Neural cell (in vitro differentiated cells): Measurements from ENCODE around the gene KLHL36. TPM values are rescaled to one million over a fixed set of nuclear protein-coding genes. Genes with fewer than 3 reads are reported as not detected.
"Not testable (repeated sequence)": the region's sequence is repeated elsewhere in the genome, so short reads cannot be mapped to it uniquely, and the experiment has no call there.

Source experiments
- H2AFZ ChIP-seq: fragments of 200-600, 300-800 bp; sonication (generic), shearing (Covaris generic); 2 replicates; pipeline ENCODE4 v1.6.0; 2014; ENCODE audit warnings: low read depth, mild to moderate bottlenecking, antibody characterized with exemption, low read length, moderate library complexity
- H3F3A ChIP-seq: fragments of 200-600 bp; shearing (Covaris generic); 2 replicates; pipeline ENCODE4 v1.6.1; 2016; ENCODE audit warnings: mild to moderate bottlenecking, moderate library complexity, mixed read lengths, antibody characterized with exemption, low read length; ENCODE audit not compliant: insufficient read depth, poor library complexity, severe bottlenecking
- H3K27ac ChIP-seq: fragments of 200-600, 300-800 bp; sonication (generic), shearing (Covaris generic); 2 replicates; pipeline ENCODE4 v1.5.1; 2014; ENCODE audit warnings: mild to moderate bottlenecking, low read length, moderate library complexity
- H3K27me3 ChIP-seq: fragments of 300-800, 200-600 bp; sonication (generic), shearing (Covaris generic); 2 replicates; pipeline ENCODE4 v1.6.0; 2014; ENCODE audit warnings: mild to moderate bottlenecking, low read depth, low read length, moderate library complexity; ENCODE audit not compliant: insufficient read depth
- H3K36me3 ChIP-seq: fragments of 300-800, 200-600 bp; sonication (generic), shearing (Covaris generic); 2 replicates; pipeline ENCODE4 v1.5.1; 2014; ENCODE audit warnings: mild to moderate bottlenecking, antibody characterized with exemption, low read length, moderate library complexity; ENCODE audit not compliant: insufficient read depth
- H3K4me2 ChIP-seq: fragments of 300-800, 200-600 bp; sonication (generic), shearing (Covaris generic); 2 replicates; pipeline ENCODE4 v1.6.0; 2014; ENCODE audit warnings: mild to moderate bottlenecking, low read length
- H3K4me3 ChIP-seq: fragments of 300-800, 200-600 bp; sonication (generic), shearing (Covaris generic); 2 replicates; pipeline ENCODE4 v1.5.1; 2014; ENCODE audit warnings: mild to moderate bottlenecking, low read length, moderate library complexity
- H3K79me2 ChIP-seq: fragments of 200-600 bp; shearing (Covaris generic); replicated peaks from 2 replicates; pipeline ENCODE4 v1.6.0; 2014; ENCODE audit warnings: mild to moderate bottlenecking, low read length, moderate library complexity; ENCODE audit not compliant: insufficient read depth
- H3K9ac ChIP-seq: fragments of 300-800, 200-600 bp; sonication (generic), shearing (Covaris generic); 2 replicates; pipeline ENCODE4 v1.6.1; 2016; ENCODE audit warnings: mild to moderate bottlenecking, low read length, mixed read lengths
- H3K9me2 ChIP-seq: fragments of 200-600 bp; shearing (Covaris generic); 2 replicates; pipeline ENCODE4 v1.6.1; 2016; ENCODE audit warnings: mild to moderate bottlenecking, low read length, mixed read lengths; ENCODE audit not compliant: insufficient read depth
- H3K9me3 ChIP-seq: fragments of 200-600, 300-800 bp; sonication (generic), shearing (Covaris generic); 2 replicates; pipeline ENCODE4 v1.6.1; 2016; ENCODE audit warnings: mild to moderate bottlenecking, mixed run types, low read length, moderate library complexity, mixed read lengths
- H4K20me1 ChIP-seq: fragments of 200-600 bp; shearing (Covaris generic); 2 replicates; pipeline ENCODE4 v1.6.1; 2016; ENCODE audit warnings: mild to moderate bottlenecking, mixed run types; ENCODE audit not compliant: insufficient read depth
- CTCF ChIP-seq: fragments of 450-650 bp; IDR thresholded peaks from 2 replicates; pipeline ENCODE4 v1.5.1; 2014; ENCODE audit warnings: antibody characterized with exemption, mild to moderate bottlenecking, moderate library complexity; ENCODE audit not compliant: poor library complexity, severe bottlenecking
- EP300 ChIP-seq: fragments of 450-650 bp; conservative IDR thresholded peaks from 2 replicates; pipeline ENCODE4 v1.6.1; 2014; ENCODE audit warnings: antibody characterized with exemption, mild to moderate bottlenecking, moderate library complexity; ENCODE audit not compliant: poor library complexity, severe bottlenecking
- EZH2 ChIP-seq: fragments of 200-600, 300-800 bp; shearing (Covaris generic), sonication (generic); IDR thresholded peaks from 2 replicates; pipeline ENCODE4 v1.6.1; 2014; ENCODE audit warnings: antibody characterized with exemption, low read length, borderline replicate concordance, mild to moderate bottlenecking; ENCODE audit not compliant: insufficient read depth, poor library complexity, severe bottlenecking
- MXI1 ChIP-seq: fragments of 450-650 bp; conservative IDR thresholded peaks from 2 replicates; pipeline ENCODE4 v1.6.1; 2014; ENCODE audit warnings: antibody characterized with exemption, mild to moderate bottlenecking; ENCODE audit not compliant: poor library complexity, severe bottlenecking
- POLR2AphosphoS5 ChIP-seq: IDR thresholded peaks from 2 replicates; pipeline ENCODE4 v1.6.1; 2012
- RAD21 ChIP-seq: fragments of 450-650 bp; conservative IDR thresholded peaks from 2 replicates; pipeline ENCODE4 v1.6.1; 2014; ENCODE audit warnings: antibody characterized with exemption, mild to moderate bottlenecking, moderate library complexity
- REST ChIP-seq: IDR thresholded peaks from 2 replicates; pipeline ENCODE4 v1.6.1; 2012; ENCODE audit warnings: borderline replicate concordance
- SMC3 ChIP-seq: fragments of 450-650 bp; conservative IDR thresholded peaks from 2 replicates; pipeline ENCODE4 v1.6.1; 2014; ENCODE audit warnings: antibody characterized with exemption, mild to moderate bottlenecking, moderate library complexity; ENCODE audit not compliant: poor library complexity
- TAF1 ChIP-seq: IDR thresholded peaks from 2 replicates; pipeline ENCODE4 v1.6.1; 2012; ENCODE audit warnings: low read depth
- polyA plus RNA-seq: library from polyadenylated mRNA; depleted of rRNA; stranded (reverse); fragments of >200 nt; gene quantifications from 2 replicates; pipeline ENCODE4 v1.2.3, GENCODE V29; 2014

KLHL36 gene
- polyA plus RNA-seq, 1 donor from 2014 or later: 43.8 TPM

DNA sequence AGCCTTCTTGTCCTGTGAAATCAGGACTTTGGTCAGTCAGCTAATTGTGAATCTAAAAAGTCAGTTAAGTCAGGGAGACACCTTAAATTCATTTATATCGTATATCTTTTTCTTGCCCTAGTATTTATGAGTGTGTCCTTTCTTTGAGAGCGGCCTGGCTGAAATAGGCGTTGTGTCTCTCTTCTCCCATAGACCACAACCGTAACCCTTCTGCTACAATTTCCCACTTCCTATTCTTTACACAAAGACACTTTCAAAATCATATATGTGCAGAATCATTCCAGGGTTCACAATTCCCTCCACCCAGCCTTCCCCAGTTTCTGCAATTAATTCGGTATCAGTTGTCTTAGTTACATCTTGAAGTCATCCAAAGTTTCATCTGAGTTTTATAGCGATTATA lies 16.4 kb upstream of the KLHL36 start:
- Histone ChIP-seq H3K36me3 (no peaks in the 10 kb centered on the region), H3K4me2 (no peak overlapping the region), H4K20me1 (no peaks in the 10 kb centered on the region), H3K9ac (no peak overlapping the region), H3K27ac (no peak overlapping the region), H3K27me3 (no peaks in the 10 kb centered on the region), H3K9me3 (no peaks in the 10 kb centered on the region), H3K4me3 (no peak overlapping the region), H3K9me2 (no peaks in the 10 kb centered on the region), H2AFZ (no peak overlapping the region), H3K79me2 (no peaks in the 10 kb centered on the region), H3F3A (no peaks in the 10 kb centered on the region)
- TF ChIP-seq MXI1 (no peak), SMC3 (no peak), POLR2AphosphoS5 (no peak), CTCF (no peak), EP300 (no peak), TAF1 (no peak), RAD21 (no peak), EZH2 (no peak), REST (no peak)

GRCh38 chr16:84632862-84633261 lies 15.4 kb upstream of the KLHL36 start:
- not testable (repeated sequence) for H3K27me3 ChIP-seq, H3K9me3 ChIP-seq, H2AFZ ChIP-seq, H3K79me2 ChIP-seq, H3F3A ChIP-seq, H3K27ac ChIP-seq, H3K9ac ChIP-seq, H3K9me2 ChIP-seq, H3K4me2 ChIP-seq, H4K20me1 ChIP-seq, H3K4me3 ChIP-seq, H3K36me3 ChIP-seq

- no peaks in the 10 kb centered on the region for H3K9me3 ChIP-seq
- H3K4me2 ChIP-seq: no peak overlapping the region
- H3K27ac ChIP-seq: no peak overlapping the region
- no peaks in the 10 kb centered on the region for H4K20me1 ChIP-seq
- no peak overlapping the region for H3K4me3 ChIP-seq
- no peaks in the 10 kb centered on the region for H3K36me3 ChIP-seq
- no peak for TF ChIP-seq POLR2AphosphoS5
- TF ChIP-seq EP300: no peak
- no peak for TF ChIP-seq TAF1
- no peak for TF ChIP-seq CTCF
- no peak for TF ChIP-seq RAD21
- no peak for TF ChIP-seq REST
- TF ChIP-seq MXI1: no peak
- TF ChIP-seq EZH2: no peak
- TF ChIP-seq SMC3: no peak
- no peak overlapping the region for H2AFZ ChIP-seq
- no peaks in the 10 kb centered on the region for H3F3A ChIP-seq
- H3K27me3 ChIP-seq: no peaks in the 10 kb centered on the region
- H3K9ac ChIP-seq: no peak overlapping the region
- H3K9me2 ChIP-seq: no peaks in the 10 kb centered on the region
- H3K79me2 ChIP-seq: no peaks in the 10 kb centered on the region
Measured at GRCh38 chr16:84633622-84634021, 14.7 kb upstream of the KLHL36 start.
